Spleen (tissue), 11 donors: ENCODE measurements around the gene HSPBP1. TPM values are rescaled to one million over a fixed set of nuclear protein-coding genes. Genes with fewer than 3 reads are reported as not detected.
A peak's percentile ranks its signal among the peaks of the same experiment; 100 is the strongest.

ENCODE experiments used
- DNase-seq: peaks from one replicate; pipeline ENCODE4 v3.0.0-alpha.2; 2020
- H3K27ac ChIP-seq, 8 donors: fragments of 200-600 bp; sonication (generic) in 7 of 8; 1 replicate in 4 of 8; 2 replicates in 4 of 8; pipeline versions ENCODE4 v1.5.0 to v1.8.0; 2016 to 2021; ENCODE audit warnings: inconsistent platforms in 4 of 8, mild to moderate bottlenecking in 4 of 8, moderate library complexity in 1 of 8
- H3K27me3 ChIP-seq, 7 donors: fragments of 200-600 bp; sonication (generic) in 6 of 7; replicated peaks in 1 of 7; 1 replicate in 4 of 7; 2 replicates in 3 of 7; pipeline versions ENCODE4 v1.5.0 to v1.8.0; 2016 to 2021; ENCODE audit warnings: inconsistent platforms in 3 of 7, mild to moderate bottlenecking in 1 of 7
- H3K36me3 ChIP-seq, 6 donors: fragments of 200-600 bp; sonication (generic) in 5 of 6; 1 replicate in 4 of 6; 2 replicates in 2 of 6; pipeline versions ENCODE4 v1.5.0 to v1.8.0; 2016 to 2021; ENCODE audit warnings: inconsistent platforms in 2 of 6
- H3K4me1 ChIP-seq, 6 donors: fragments of 200-600 bp; sonication (generic) in 5 of 6; 1 replicate in 3 of 6; 2 replicates in 3 of 6; pipeline versions ENCODE4 v1.5.0 to v1.8.0; 2016 to 2021; ENCODE audit warnings: inconsistent platforms in 3 of 6
- H3K4me3 ChIP-seq, 8 donors: fragments of 200-600 bp; sonication (generic) in 7 of 8; 1 replicate in 4 of 8; 2 replicates in 4 of 8; pipeline versions ENCODE4 v1.5.0 to v1.8.0; 2016 to 2021; ENCODE audit warnings: inconsistent platforms in 4 of 8, mild to moderate bottlenecking in 4 of 8, moderate library complexity in 2 of 8
- H3K9me3 ChIP-seq, 8 donors: fragments of 200-600 bp; sonication (generic) in 7 of 8; 1 replicate in 4 of 8; 2 replicates in 4 of 8; pipeline versions ENCODE4 v1.5.0 to v1.8.0; 2016 to 2021; ENCODE audit warnings: inconsistent platforms in 4 of 8
- POLR2A ChIP-seq, 3 donors: fragments of 450-650 bp; IDR thresholded peaks; one replicate each; pipeline ENCODE4 v1.5.1; 2017; ENCODE audit warnings: antibody characterized with exemption in 3 of 3, mild to moderate bottlenecking in 1 of 3
- POLR2AphosphoS5 ChIP-seq, 3 donors: sonication (generic); formaldehyde crosslinking; IDR thresholded peaks; one replicate each; pipeline ENCODE4 v1.5.1; 2017; ENCODE audit warnings: antibody characterized with exemption in 3 of 3
- WGBS, 5 donors: extraction: QIAGEN DNeasy Blood & Tissue Kit in 3 of 5; methylation state at CpG; one replicate each; pipeline versions ENCODE4 v1.1.5 to v1.1.7; 2013 to 2018; 5-methylcytosine and 5-hydroxymethylcytosine counted together
- intact Hi-C: fragments of 100-400 bp; cut with DNase I; formaldehyde crosslinking; loops from one replicate; pipeline ENCODE4 v1.15.0; 2023; ENCODE audit warnings: low total_unique reads
- polyA plus RNA-seq, 3 donors: library from polyadenylated mRNA; stranded (reverse); fragments of 200-250 nt; gene quantifications; one replicate each; pipeline ENCODE4 v1.2.1, GENCODE V29; 2013
- total RNA-seq, 7 donors: library from RNA; depleted of rRNA in 3 of 7; stranded (reverse); fragments of >200 nt in 3 of 7; fragmentation: NEBNext Ultra II Directional in 4 of 7; extraction: Animal tissue kit (Norgen Biotek cat#: 25700) in 4 of 7; gene quantifications; one replicate each; pipeline versions ENCODE4 v1.1.0 to v1.2.1, GENCODE V29; 2016 to 2021
- TF ChIP-seq, protein P1 (sequence below), 11 experiments: fragments of 200-600 bp in 7 of 11; fragments of 450-650 bp in 4 of 11; sonication (generic) in 4 of 11; IDR thresholded peaks in 8 of 11; conservative IDR thresholded peaks in 3 of 11; 1 replicate in 7 of 11; 2 replicates in 4 of 11; pipeline versions ENCODE4 v1.4.0 to v1.8.0; 2016 to 2021; ENCODE audit warnings: antibody characterized with exemption in 11 of 11, inconsistent platforms in 4 of 11, mild to moderate bottlenecking in 1 of 11
- donor health status: healthy with polysubstance abuse.
- donor health status: DM: no; HTN: no; CAD: no; lungs with moderate emphysema.
- donor health status: DM: no; HTN: no; CAD: no.
- donor health status: Bipolar disorder and iron deficiency.
- donor health status: healthy.
- donor health status: DM: no; HTN: no; CAD: no.
- donor health status: DM: yes; HTN: yes; CAD: no.

HSPBP1 gene
- total and polyA plus RNA-seq, 10 donors: 14.2 to 27.0 (median 18.4) TPM

DNA sequence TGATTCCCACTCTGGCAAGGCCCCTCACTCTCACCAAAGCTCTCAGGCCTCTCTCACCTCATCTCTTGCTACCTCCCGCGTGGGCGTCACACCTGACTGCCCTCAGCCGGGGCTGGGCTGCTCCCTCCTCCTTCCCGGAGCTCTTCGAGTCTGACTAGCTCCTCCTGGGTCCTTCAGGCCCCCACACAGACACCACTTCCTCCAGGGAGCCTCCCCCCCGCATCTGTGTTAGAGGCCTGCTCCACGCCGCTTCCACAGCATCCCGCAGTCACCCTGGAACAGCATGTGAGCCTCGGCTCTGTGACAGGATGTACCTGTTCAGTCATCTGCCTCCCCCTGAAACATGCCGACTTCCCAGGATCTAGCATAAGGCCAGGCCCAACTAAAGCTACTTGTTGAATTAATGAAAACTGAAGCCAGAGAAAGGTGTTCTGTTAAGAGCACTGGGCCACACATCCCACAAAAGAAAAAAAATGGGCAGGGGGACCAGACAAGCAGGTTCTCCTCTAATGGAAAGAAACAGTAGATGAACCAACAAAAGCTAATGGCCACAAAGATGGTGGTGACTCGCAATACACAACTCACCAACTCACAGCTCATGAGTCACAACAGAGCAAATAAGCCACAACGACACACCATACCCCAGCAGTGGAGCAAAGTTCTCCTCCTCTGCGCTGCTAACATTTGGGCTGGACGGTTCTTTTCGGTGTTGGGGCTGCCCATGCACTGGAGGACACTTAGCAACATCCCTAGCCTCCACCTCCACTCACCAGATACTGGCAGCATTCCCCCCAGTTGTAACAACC, 24.1 kb downstream of the HSPBP1 start:
- Histone ChIP-seq H3K9me3 (no peaks in the 10 kb centered on the region), H3K27me3 (no peaks in the 10 kb centered on the region), H3K4me3 (peak overlapping the region; percentile 22 to 96 (median 90)), H3K4me1 (peaks cover 66 to 88% (median 83%) of the 10 kb centered on the region in 6 donors), H3K27ac (peak overlapping the region; percentile 84 to 98 (median 96)), H3K36me3 (no peaks in the 10 kb centered on the region)
- intact Hi-C loops: loop anchor here (10.0 kb wide), 1 partner anchor 71 kb away; the partner anchor contains the start of gene SYT5
- peak; percentile 87 for DNase-seq
- WGBS, 5 donors: 23 to 32% (median 24%) methylated on average over 16 to 17 of the region's 17 CpGs
- no peak for TF ChIP-seq POLR2A (IDR thresholded peaks at IDR 0.05)
- TF ChIP-seq, protein P1, sequence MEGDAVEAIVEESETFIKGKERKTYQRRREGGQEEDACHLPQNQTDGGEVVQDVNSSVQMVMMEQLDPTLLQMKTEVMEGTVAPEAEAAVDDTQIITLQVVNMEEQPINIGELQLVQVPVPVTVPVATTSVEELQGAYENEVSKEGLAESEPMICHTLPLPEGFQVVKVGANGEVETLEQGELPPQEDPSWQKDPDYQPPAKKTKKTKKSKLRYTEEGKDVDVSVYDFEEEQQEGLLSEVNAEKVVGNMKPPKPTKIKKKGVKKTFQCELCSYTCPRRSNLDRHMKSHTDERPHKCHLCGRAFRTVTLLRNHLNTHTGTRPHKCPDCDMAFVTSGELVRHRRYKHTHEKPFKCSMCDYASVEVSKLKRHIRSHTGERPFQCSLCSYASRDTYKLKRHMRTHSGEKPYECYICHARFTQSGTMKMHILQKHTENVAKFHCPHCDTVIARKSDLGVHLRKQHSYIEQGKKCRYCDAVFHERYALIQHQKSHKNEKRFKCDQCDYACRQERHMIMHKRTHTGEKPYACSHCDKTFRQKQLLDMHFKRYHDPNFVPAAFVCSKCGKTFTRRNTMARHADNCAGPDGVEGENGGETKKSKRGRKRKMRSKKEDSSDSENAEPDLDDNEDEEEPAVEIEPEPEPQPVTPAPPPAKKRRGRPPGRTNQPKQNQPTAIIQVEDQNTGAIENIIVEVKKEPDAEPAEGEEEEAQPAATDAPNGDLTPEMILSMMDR (IDR thresholded peaks at IDR 0.05 in 8 of 11, conservative IDR thresholded peaks at IDR 0.05 in 3 of 11): no peak
- TF ChIP-seq POLR2AphosphoS5 (IDR thresholded peaks at IDR 0.05): peak; percentile 43 to 72 (median 58)

DNA sequence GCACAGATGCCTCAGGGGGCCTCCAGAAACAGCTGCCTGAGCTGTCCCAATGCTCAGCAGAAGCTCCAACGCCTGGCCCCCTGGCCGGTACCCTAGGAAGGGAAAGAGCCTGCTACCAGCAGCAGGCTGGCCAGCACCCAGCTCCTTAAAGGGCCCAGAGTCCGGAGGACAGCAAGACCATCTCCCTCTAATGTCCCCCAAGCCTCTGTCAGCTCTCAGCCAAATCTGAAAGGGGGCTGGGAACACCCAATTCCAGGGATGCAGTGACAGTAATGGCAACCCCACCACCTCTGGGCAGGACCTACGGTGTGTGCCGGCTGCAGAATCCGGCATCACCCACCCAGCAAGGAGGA, 25.3 kb downstream of the HSPBP1 start:
- TF ChIP-seq POLR2AphosphoS5 (IDR thresholded peaks at IDR 0.05): peak in 1 of 3 donors; percentile 0
- TF ChIP-seq POLR2A (IDR thresholded peaks at IDR 0.05): no peak
- TF ChIP-seq, protein P1 (IDR thresholded peaks at IDR 0.05 in 8 of 11, conservative IDR thresholded peaks at IDR 0.05 in 3 of 11): no peak
- Histone ChIP-seq H3K36me3 (peaks cover 0 to 9% (median 0%) of the 10 kb centered on the region in 6 donors), H3K27ac (peak overlapping the region; percentile 84 to 98 (median 96)), H3K27me3 (no peaks in the 10 kb centered on the region), H3K9me3 (no peaks in the 10 kb centered on the region), H3K4me1 (peaks cover 69 to 90% (median 87%) of the 10 kb centered on the region in 6 donors), H3K4me3 (peak overlapping the region; percentile 22 to 96 (median 90))
- WGBS, 5 donors: 7 to 16% (median 8%) methylated on average over 5 to 6 of the region's 6 CpGs
- intact Hi-C loops: loop anchor here (10.0 kb wide), 1 partner anchor 70 kb away; the partner anchor contains the start of gene SYT5
- no peak for DNase-seq

DNA sequence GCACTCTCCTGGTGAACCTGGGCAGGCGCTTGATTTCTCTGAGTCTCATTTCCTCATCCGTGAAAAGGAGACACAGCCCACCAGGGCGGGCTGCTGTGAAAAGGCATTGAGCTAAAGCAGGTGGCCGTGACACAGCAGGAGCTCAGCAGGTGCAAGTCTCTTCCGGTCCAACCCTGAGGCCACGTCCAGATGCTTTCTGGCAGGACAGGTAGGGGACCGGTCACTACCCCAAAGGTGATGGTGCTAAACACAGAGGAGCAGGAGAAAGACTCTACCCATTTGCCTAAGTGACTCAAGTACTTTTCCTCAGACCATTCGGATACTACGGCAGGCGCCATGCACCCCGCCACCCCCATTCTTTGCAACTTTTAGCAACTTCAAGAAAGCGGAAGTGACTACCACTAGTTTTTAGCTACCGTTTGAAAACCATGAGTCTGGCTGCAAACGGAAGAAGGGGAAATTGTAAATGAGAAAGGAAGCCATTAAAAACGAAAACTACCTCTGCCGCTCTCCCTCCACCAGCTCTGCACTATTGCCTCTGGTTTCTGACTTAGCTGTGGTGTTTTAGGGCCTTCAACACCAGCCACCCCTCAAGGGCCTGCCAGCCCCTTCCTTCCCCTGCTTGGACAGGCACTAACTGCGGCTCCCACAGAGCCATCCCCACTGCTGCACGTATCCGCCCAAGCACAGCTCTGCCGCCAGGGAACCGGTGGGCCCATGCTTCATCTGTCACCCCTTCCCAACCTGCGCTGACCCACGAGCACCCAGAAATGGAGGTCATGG, 25.9 kb downstream of the HSPBP1 start:
- intact Hi-C loops: loop anchor here (10.0 kb wide), 1 partner anchor 69 kb away; the partner anchor contains the start of gene SYT5
- DNase-seq: peak; percentile 94
- H3K27ac ChIP-seq: peak overlapping the region; percentile 84 to 98 (median 96)
- H3K9me3 ChIP-seq: no peaks in the 10 kb centered on the region
- peak overlapping the region; percentile 22 to 96 (median 90) for H3K4me3 ChIP-seq
- TF ChIP-seq POLR2A (IDR thresholded peaks at IDR 0.05) (no peak), POLR2AphosphoS5 (IDR thresholded peaks at IDR 0.05) (peak; percentile 60 to 76 (median 61))
- TF ChIP-seq, protein P1 (IDR thresholded peaks at IDR 0.05 in 8 of 11, conservative IDR thresholded peaks at IDR 0.05 in 3 of 11): peak in 2 of 11 experiments; percentile 9 to 30
- H3K27me3 ChIP-seq: no peaks in the 10 kb centered on the region
- peaks cover 68 to 91% (median 89%) of the 10 kb centered on the region in 6 donors for H3K4me1 ChIP-seq
- 5 to 23% (median 11%) methylated on average over 20 to 23 of the region's 23 CpGs for WGBS, 5 donors
- H3K36me3 ChIP-seq: peaks cover 0 to 15% (median 0%) of the 10 kb centered on the region in 6 donors
